GM12864 (cell line): Measurements from ENCODE around the gene P2RY13.

Experiments
- DNase-seq: peaks from one replicate; pipeline ENCODE4 v3.0.0-alpha.2; 2011; ENCODE audit warnings: low read depth
- H3K4me3 ChIP-seq: 2 replicates; pipeline ENCODE4 v1.5.1; 2011; ENCODE audit warnings: mild to moderate bottlenecking, low read depth, low read length, control low read depth
- TF ChIP-seq, protein P1 (sequence below): IDR thresholded peaks from 2 replicates; pipeline ENCODE4 v1.5.1; 2011; ENCODE audit warnings: low read depth, mild to moderate bottlenecking, moderate library complexity, low read length, control low read depth, inconsistent platforms; ENCODE audit errors: missing control alignments

P2RY13 gene

DNA sequence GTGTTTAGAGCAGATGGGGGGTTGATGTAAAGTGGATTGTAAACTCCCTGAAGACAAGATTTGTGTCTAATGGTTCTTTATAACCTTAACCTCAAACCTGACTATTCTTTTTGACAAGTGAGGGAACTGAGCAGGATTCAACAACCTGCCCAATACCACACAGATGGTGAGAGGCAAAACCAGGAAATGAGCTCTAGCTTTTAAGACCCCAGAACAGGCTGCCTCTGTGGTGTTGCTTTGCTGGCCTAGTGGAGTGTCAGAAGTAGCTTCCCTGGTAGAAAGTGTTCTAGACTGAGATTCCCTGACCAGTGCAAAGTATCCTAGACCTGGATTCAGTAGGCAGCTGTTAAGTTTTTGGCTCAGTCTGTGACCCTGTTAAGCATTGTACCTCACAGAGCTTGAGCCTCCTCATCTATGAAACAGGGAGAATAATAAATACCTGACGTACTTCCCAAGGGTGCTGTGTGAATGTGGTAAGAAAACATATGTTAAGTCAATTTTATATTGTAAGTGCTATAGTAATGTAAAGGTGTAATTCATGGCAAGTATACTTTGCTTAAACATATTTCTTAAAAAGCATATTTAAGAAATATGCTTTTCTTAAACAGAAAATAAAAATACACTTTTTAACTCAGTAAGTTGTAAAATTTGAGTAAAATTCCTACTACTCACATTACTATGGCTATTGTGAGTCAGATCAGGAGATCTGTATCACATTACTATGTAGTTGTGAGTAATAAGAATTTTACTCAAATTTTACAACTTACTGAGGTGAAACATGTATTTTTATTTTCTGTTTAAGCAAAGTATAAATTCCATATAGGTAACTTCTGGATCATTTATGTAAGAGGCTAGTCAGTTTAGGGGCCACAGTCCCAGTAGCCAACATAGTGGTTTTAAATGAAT is 21.5 kb downstream of the P2RY13 start:
- TF ChIP-seq, protein P1, sequence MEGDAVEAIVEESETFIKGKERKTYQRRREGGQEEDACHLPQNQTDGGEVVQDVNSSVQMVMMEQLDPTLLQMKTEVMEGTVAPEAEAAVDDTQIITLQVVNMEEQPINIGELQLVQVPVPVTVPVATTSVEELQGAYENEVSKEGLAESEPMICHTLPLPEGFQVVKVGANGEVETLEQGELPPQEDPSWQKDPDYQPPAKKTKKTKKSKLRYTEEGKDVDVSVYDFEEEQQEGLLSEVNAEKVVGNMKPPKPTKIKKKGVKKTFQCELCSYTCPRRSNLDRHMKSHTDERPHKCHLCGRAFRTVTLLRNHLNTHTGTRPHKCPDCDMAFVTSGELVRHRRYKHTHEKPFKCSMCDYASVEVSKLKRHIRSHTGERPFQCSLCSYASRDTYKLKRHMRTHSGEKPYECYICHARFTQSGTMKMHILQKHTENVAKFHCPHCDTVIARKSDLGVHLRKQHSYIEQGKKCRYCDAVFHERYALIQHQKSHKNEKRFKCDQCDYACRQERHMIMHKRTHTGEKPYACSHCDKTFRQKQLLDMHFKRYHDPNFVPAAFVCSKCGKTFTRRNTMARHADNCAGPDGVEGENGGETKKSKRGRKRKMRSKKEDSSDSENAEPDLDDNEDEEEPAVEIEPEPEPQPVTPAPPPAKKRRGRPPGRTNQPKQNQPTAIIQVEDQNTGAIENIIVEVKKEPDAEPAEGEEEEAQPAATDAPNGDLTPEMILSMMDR: no peak
- no peak for DNase-seq
- H3K4me3 ChIP-seq: no peak overlapping the region

DNA sequence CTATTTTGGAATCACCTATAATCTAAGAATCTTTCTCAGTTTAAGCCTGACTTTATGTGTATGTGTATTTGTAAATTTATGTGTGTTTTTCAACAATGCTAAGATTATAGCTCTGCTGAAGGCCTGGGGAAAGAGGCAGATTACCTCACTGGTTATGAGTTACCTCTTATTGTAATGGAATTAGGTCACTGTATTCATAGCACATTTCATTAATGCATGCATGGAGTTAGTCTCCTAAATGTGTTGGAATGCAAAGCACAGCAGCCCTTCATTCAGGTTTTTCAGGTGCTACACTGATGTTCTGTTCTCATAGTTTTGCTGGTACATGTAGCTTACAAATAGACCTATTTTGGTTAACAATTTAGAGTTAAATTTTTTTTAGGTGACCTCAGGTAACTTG is 22.2 kb downstream of the P2RY13 start:
- TF ChIP-seq, protein P1: no peak
- DNase-seq: no peak
- H3K4me3 ChIP-seq: no peak overlapping the region

DNA sequence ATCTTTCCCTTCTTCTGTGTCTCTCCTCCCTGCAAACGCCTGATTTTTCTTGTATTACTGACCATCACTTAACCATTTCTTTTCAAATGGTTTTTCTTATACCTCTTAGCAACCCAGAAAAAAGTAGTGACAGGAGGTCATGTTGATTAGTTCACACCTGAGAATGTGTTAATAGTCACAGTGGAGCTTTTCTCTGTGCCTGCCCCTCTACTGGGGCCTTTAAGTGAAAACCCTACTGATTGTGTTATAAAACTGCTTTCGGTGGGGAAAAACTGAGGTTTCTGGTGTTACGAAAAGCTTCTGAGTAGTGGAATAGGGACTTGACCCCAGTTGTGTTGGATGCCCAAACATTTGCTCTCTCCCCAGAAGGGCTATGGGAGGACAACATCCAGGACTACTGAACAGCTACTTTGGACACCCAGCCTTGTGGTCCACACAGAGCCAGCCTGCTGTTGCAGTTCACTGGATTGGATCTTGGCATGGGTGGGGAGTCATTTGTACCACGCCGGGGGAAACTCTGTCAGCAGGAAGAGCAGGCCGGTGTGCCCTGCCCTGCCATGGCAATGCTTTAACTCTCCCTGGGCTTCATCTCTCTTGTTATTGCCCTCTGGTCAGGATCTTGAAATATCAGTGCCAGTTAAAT is 23.1 kb downstream of the P2RY13 start:
- H3K4me3 ChIP-seq: no peak overlapping the region
- TF ChIP-seq, protein P1: no peak
- no peak for DNase-seq

DNA sequence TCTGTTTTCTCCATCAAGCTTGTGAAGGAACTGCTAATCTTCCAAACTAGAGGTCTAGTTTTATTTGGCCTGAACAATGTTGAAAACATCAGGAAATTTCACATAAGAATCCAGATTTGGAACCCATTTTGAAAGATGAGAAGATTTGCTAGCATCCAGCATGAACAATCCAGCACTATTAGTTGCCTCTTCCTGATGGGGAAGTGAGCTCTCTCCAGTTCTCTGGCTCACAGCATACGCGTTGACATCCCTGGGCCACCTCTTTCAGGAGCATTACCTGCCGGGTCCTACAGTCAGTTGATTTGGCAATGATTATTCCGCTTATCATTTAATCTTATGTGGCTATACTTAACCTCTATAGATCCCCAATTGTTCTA is 23.6 kb downstream of the P2RY13 start:
- no peak for DNase-seq
- H3K4me3 ChIP-seq: no peak overlapping the region
- TF ChIP-seq, protein P1: no peak

DNA sequence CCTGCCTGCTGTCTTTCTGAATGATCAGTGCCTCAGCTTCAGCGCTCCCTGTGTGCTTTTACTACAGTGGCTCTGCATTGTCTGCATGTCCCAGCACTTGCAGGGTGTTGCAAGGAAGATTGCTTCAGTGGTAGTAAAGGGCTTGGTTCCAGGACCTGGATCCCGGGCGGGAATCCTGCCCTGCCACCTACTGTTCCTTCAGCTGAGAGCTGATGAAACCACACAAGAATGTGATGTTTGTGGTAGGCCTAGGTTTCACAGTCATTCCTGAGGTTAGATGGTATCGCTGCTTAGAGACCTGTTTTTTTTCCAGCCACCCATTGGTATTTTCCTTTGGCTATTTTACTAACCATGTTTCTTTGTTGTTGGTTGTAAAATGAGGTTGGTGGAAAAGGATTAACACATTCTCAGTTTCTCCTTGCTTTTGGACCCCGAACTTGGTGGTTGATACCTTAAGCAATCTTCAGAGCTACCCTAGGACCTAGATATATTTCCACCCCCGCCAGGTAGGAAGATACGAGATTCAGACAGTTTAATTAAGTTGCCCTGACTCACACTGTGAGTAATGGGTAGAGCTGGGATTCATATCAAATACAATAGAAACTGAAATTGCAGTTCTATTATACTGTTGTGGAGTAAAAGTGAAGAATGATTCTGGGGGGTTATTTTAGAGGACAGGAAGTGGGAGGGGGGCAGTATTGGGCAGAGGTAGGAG is 24.1 kb downstream of the P2RY13 start:
- TF ChIP-seq, protein P1: no peak
- no peak for DNase-seq

DNA sequence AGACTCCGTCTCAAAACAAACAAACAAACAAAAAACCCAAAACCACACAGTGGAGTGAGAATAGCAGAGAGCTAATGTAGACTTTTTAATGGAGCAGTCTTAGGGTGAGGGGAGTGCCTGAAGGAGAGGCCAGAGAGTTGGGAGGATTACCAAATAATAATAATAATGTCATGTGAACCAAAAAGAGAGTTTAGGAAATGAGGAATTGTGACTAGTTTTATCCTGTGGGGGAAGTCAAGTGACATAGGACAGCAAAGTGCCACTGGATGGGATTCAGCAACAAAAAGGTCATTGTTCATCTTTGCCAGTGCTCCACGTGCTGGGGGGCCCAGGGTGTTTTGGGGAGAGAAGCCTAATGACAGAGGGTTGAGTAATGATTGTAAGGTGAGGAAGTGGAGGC is 25.6 kb downstream of the P2RY13 start:
- TF ChIP-seq, protein P1: no peak
- H3K4me3 ChIP-seq: no peak overlapping the region
- no peak for DNase-seq

More for the DNA sequence above, 24.1 kb downstream of the P2RY13 start:
- H3K4me3 ChIP-seq: no peak overlapping the region
